NCI-H1436 treated with DMSO at 0.1 percent for 48 hours (cell line): ENCODE measurements around the gene ASPN.

ENCODE experiments used
- DNase-seq: peaks from one replicate; lab custom pipeline; 2025; lab: John Stamatoyannopoulos, UW

ASPN gene

DNA sequence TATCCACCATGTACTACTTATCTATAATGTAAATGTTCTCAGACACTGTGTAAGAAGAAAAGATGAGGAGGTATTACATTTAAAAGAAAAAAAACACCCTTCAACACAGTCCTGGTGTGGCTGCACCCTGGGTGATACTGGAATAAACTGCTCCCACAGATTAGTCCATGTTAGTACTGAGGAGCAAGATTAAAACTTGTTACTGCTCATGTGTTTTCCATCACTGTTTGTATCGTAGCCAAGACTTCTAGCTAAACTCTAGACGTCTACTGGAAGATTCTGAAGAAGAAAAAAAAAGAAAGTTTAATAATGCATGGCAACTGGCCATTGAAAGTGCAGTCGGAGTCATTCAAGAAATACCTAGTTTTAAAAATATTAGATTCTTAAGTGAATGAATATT, at the start of gene ASPN:
TSS of gene ASPN (minus strand) at position 178 of the 400 bp plus-strand sequence.
- no peak for DNase-seq

DNA sequence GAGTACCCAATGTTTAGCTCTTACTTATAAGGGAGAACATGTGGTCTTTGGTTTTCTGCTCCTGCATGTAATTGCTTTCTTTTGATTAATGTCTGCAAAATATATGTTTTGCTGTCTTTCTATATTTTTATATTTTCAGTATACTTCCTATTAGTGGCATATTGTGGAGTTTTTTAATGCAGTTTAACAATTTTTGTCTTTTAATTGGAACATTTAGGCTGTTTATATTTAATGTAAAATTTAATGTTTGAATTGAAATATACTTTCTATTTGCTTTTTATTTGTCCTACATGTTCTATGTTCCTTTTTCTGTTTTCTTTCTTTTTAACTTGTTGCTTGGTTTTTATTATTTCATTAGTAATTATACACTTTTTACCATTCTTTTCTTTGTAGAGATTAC, 48.6 kb upstream of the ASPN start:
- no peak for DNase-seq

DNA sequence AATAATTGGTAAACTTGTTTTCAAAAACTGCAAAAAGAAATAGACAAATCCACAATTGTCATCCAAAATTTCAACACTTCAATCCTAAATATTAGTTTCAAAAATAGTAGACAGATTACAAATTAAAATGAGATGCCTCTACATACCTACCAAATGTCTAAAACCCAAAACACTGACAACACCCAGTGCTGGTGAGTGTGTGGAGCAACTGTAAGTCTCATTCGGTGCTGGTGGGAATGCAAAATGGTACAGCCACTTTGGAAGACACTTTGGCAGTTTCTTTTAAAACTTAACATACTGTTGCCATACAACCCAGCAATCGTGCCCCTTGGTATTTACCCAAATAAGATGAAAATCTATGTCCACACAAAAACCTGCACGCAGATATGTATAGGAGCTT, 46.8 kb upstream of the ASPN start:
- DNase-seq = no peak

DNA sequence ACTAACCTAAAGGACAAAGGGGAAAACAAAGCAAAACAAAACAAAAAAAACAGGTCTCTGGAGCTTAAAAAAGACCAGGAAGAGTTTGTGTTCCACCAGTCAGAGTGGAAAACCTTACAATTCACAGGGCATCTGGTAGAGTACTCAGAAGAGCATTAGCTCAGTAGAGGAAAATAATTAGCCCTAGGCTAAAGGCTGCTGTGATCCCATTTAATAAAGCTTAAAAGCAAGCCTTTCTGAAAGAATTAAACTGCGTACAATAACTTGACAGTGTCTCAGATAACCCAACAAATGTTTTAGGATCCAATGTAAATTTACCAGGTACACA, 46.2 kb upstream of the ASPN start:
- DNase-seq = no peak

DNA sequence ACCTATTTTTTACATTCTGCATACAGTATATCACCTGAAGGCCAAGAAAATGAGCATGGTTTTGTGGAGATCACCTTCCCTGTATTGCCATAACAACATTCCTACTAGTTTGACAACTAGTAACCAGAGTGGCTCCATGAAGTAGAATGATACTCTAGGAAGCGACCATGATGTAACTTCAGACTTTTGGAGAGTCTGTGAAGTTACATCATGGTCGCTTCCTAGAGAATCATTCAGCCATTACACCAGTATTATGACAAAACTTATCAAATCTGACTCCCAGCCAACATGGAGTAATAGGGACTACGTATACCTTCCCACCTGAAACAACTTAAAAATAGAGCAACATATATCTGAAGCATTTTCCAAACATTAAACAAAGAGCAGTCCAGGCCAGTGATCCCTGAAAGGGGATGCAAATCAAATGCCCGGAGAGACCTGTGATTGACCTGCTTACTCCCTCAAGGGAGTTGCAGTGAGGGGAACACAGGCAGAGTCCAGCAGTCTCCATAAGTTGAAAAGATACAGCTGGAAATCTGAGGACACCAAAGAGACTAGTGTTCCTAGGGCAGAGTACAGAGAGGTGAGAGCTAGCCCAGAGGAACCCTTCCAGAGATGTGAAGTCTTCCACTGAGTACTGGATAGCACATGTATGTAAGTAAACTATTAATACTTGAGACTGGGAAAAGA, 45.7 kb upstream of the ASPN start:
- no peak for DNase-seq

DNA sequence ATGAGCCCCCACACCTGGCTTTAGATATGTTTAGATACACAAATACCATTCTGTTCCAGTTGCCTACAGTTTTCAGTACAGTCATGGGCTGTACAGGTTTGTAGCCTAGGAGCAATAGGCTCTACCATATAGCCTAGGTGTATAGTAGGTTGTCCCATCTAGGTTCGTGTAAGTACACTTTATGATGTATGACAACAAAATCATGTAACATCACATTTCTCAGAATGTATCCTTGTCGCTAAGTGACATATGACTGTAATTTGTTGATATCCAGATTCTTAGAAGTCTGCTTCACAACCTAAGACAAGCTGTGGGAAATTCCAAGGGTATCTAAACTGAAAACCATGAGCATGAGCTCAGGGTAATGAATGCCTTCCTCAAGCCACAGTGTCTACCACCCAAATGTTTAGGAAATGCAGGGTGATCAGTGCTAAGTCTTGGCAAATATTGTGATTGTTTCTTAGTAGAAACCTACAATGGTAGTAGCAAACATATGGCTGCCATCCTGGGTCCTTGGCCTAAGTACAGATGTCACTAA, 45.1 kb upstream of the ASPN start:
- DNase-seq = no peak

DNA sequence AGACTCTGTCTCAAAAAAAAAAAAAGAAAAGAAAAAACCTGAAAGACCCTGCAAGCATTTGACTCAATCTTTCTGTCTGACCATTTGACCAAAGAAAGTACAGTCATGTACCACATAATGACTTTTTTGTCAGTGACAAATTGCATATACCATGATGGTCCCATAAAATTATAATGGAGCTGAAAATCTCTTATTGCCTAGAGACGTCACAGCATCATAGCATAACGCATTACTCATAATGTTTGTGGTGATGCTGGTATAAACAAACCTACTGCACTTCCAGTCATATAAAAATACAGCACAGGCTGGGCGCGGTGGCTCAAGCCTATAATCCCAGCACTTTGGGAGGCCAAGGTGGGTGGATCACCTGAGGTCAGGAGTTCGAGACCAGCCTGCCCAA, 43.0 kb upstream of the ASPN start:
- no peak for DNase-seq

DNA sequence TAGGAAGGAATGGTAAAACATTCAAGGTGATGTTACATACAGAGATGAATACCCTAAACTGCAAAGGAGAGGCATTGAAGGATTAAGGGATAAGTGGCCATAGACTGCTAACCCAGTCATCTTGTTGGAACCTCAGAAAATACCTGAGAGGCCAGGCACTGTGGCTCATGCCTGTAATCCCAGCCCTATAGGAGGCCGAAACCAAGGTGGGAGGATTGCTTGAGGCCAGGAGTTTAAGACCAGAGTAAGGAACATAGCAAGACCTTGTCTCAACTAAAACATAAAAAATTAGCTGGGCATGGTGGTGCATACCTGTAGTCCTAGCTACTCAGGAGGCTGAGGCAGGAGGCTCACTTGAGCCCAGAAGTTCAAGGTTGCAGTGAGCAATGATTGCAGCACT, 42.6 kb upstream of the ASPN start:
- no peak for DNase-seq

DNA sequence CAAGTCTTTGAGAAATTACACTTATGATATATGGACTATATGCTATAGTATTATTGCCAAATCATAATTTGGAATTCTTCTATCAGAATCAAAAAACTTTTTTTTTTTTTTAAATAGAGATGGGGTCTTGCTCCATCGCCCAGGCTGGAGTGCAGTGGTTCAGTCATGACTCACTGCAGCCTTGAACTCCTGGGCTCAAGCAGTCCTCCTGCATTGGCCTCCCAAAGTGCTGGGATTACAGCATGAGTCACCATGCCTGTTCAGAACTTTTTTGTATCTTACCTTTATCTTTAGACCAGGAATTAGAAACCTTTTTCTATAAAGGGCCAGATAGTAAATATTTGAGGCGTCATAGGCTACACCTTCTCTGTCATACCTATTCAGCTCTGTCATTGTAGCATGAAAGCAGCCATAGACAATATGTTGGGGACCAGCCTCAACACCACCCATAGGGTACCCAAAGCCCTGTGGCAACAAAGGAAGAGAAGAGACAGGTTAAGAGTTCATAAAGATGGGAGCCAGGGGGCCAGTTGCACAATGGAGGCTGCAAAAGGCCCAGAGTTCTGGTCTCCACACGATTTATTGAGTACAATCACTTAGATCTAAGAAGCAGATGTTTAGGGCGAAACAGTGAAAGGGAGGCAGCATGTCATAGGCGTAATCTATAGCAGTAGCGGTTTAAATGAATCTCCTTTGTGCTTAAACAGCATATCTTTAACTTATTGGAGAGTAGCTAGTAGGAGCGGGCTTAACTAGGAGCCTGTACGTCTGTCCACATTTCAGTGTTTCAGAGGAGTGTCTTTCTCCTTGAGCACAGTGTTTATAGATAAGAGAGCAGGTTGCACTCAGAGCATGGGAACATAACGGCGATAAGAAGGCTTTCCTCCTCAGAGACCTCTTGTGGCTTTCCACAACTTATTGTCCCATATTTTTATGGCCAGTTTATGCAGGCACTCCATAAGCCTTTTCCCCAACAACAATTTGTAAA, 41.0 kb upstream of the ASPN start:
- no peak for DNase-seq

DNA sequence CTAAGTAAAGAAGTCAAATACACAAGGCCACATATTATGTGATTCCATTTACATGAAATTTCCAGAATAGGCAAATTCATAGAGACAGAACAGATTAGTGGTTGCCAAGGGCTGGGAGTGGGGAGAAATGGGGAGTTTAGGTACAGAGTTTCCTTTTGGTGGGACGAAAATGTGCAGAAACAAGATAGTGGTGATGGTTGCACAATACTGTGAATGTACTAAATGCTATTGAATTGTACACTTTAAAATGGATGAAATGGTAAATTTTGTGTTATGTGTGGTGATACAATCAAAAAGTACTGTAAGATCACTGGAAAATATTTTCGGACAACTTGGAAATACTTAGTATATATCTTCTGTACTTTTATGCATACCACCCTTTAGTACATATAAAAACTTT, 38.5 kb upstream of the ASPN start:
- no peak for DNase-seq

DNA sequence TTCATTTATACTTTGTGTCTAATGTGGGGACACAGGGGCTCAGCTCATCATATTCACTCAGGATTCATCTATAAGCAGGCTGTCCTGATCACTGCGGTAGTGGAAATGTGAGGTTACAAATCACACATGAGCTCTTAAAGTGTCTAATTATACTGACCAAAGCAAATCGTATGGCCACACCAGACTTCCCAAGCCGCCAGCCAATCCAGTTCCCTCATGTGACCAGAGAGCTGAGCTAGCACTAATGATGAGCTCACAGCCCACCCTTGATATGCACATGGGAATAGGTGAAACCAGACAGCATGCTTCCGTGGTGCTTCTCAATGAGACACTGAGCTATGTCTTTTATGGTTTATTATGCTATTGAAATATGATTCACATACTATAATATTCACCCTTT, 35.9 kb upstream of the ASPN start:
- no peak for DNase-seq

DNA sequence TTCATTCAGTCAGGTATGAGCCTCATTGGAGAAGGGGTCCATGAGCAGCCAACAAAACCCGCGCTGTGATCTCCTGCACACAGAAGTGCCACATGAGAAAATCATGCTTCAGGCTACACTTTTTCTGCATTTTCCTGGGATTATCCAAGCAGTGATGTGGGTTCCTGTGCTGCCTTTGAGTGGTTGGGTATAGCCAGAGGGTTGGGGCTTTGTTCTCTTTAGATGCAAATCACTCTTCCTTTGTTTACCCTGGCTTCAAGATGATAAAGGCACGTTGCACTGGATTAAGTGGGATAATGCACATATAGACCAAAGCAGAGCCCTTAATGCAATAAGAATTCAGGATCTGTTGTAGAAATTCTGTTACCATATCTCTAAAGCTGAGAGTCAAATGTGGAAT, 34.7 kb upstream of the ASPN start:
- DNase-seq = no peak

DNA sequence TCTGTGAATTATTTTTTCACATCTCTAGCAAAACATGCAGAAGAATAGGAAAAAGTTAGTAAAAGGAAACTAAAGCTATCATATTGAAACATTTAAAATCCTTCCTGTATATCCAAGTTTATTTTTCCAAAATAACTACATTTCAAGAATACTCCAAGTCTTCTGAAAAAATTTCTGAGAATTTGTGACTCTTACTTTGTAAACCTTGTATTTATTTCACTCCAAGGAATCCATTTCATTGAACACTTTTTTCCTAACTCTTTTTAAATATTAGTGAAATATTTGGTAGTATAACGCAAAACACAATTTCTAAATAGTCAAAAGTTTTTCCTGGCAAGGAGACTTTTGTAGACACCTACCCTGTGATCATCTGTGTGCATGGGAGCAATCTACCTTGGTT, 34.2 kb upstream of the ASPN start:
- no peak for DNase-seq

DNA sequence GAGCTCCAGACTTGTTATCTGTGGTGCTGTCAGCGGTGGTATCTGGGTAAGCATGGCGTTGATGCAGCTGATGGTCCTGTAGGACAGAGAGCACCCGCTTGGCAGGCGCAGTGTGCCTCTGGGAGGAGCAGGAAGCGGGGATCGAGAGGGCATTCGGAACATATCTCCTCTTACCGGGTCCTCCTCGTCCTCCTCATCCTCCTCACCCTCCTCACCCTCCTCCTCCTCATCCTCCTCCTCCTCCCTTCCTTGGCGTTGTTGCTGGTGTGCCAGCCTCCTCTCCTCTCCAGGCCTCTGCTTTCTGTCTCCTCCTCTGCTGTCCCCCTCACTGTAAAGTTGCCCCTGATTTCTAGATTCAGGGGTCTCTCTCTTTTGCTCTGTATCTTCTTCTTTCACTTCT, 32.3 kb upstream of the ASPN start:
- no peak for DNase-seq

DNA sequence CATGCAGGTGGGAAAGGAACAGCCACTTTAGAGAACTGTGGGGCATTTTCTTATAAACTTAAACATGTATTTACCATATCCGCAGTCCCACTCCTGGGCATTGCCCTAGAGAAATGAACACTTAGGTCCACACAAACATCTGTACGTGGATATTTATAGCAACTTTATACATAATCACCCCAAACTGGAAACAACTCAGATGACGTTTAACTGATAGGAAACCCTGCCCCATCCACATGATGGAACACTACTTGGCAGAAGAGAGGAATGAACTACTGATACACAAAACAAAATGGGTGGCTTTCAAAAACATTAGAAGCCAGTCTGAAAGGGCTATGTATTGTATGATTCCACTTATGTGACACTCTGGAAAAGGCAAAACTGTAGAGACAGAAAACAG, 31.0 kb upstream of the ASPN start:
- DNase-seq = no peak

DNA sequence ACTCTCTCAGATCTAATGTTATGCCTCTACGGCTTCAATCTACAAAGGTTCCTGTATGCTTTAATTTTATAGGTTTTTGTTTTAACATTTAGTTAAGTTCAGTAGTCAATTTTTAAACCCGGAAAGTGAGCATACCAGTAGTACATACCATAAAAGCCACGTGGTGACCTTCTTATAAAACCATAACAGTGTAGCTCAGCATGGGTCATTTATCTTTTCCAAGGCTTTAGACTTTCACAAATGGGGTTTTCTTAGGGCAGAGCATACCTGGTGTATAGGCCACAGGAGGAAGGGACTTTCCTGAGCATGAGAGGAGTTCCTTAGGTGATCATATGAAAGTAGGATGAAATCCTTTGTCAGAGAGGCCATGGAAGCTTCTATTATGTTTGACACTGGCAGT, 30.3 kb upstream of the ASPN start:
- DNase-seq = no peak

DNA sequence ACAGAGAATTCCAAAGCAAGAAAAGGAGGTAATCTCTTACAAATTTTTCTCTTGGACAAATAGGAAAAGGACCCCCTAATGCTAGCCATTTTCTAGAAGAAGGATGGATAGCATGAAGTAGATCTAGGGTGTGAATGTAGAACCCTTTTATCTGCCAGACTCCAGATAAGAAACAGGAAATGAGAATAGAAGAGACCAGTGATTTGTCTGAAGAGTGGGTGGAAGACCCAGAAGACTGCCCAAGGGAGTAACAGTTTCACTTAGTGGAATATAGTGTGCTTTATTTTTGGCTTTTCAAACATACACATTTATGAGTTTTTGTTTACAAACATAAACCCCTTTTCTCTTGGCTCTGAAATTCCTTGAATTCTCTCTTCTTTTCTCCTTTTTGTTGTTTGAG, 28.4 kb upstream of the ASPN start:
- DNase-seq = no peak

DNA sequence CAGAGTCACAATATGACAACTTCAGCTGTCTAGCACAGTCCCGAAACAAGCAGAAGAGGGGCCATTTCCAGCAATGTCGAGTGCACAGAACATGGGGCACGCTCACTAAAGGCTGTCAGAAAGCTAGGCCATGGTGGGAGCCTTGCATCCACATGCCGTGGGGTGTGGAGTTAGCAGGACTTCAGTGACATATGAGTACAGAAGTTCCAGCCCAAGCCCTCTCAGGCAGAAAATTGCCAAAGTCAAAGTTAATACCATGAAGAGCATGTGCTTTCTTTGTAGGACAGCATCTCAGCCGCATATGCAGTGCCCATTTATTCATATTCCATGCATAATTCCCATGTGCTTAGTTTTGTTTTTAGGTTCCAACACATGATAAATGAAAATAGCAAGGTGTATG, 26.7 kb upstream of the ASPN start:
- DNase-seq = no peak

DNA sequence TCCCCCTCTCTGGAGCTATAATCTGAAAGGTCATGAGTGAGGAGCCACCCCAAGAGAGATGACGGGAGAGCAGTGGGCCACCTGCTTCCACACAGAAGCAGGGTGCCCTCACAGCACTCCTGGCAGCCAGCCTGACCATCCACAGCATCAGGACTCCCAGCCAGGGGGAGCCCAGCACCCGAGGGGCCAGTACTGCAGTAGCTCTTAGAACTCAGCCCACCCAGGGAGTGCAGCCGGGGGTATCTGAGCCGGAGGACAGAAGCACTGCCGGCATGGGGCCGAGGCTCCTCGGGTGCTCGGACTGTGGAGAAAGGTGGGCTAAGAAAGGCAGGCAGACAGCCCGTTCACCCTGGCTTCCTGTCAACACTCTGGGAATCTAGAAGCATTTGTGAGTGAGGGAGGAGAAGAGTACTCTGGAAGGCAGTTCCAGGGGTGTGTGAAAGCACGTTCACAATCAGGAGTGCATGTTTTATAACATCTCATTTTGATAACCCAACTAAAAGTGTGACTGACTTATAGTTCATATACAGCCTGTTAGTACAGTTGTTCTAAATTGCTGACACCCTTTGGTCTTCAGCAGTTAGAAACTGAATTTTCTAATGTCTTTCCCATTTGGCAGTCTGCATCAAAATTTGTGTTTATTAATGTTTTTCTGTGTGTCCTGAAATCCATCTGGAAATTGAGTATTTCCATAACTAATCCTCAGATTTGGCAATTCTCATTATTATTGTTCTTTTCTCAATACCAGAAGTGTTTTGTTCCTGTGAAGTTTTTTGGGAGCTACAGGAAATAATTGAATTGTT, 25.9 kb upstream of the ASPN start:
- no peak for DNase-seq

DNA sequence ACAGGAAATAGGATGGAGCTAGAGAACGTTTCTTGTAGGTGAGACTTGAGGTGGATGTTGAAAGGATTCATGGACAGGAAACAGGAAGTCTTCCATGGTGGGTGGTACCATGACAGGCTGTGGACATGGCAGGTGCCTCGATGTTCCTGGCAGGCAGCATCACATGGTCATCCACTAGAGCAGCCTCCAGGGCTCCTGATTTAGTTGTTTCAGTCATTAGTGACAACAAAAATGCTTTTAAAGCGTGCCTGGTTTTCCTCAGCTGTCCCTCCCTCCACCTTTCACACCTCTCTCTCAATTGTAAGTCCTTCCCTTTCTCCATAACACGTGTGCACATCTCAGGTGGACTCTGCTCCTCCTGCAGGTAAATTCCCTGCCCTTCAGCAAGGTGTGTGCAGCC, 25.2 kb upstream of the ASPN start:
- no peak for DNase-seq

DNA sequence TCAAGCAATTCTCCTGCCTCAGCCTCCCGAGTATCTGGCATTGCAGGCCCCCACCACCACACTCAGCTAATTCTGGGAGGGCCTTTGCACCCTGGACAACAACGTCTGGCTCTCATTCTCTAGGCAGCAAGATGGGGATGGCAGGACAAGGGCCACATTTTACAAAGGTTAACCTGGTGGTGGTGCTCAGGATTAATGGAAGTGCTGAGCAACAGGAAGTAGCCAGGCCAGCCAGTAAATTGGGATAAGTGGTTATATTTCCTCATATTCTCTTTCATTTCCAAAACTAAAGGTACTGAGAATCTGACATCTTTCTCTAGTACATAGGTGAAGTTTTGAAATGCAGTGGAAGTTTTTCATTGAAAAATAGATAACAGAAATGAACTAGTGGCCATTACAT, 24.7 kb upstream of the ASPN start:
- DNase-seq = no peak

DNA sequence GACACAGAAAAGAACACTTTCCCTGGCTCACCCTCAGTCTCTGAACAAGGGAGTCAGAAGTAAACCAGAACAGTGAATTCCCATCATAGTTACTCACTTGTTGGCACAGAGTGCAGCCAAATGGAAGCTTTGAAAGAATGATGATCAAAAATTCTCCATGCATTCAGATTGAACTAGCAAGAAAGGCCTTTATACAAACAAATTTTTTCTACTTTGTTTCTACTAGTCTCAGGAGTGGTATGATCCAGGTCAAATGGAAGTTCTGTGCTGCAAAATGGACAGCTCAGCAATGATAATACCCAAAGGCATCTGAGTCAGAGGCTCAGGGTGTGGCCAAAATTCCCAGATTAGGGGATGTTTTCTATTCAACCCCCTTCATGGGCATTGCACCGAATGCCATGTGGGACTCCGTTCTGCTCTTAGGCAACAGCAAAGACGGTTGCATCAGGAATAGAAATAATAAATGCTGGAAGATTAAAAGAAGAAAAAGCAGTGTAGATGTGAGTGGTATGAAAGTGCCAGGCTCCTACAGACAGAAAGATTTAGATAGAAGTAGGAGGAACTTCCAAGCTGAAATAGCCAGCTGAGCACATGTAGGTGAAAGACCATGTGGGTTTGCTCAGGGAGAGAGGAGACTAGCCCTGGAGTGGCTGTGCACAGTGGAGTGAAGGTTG, 24.0 kb upstream of the ASPN start:
- no peak for DNase-seq
